GM12892 (cell line): ENCODE measurements around the gene NFATC1.

Source experiments
- POLR2A ChIP-seq: IDR thresholded peaks from 2 replicates; pipeline ENCODE4 v1.6.1; 2011; ENCODE audit warnings: low read depth, low read length, control low read depth
- POLR2AphosphoS5 ChIP-seq: IDR thresholded peaks from 2 replicates; pipeline ENCODE4 v1.6.1; 2011; ENCODE audit warnings: low read depth, low read length, control low read depth

DNA sequence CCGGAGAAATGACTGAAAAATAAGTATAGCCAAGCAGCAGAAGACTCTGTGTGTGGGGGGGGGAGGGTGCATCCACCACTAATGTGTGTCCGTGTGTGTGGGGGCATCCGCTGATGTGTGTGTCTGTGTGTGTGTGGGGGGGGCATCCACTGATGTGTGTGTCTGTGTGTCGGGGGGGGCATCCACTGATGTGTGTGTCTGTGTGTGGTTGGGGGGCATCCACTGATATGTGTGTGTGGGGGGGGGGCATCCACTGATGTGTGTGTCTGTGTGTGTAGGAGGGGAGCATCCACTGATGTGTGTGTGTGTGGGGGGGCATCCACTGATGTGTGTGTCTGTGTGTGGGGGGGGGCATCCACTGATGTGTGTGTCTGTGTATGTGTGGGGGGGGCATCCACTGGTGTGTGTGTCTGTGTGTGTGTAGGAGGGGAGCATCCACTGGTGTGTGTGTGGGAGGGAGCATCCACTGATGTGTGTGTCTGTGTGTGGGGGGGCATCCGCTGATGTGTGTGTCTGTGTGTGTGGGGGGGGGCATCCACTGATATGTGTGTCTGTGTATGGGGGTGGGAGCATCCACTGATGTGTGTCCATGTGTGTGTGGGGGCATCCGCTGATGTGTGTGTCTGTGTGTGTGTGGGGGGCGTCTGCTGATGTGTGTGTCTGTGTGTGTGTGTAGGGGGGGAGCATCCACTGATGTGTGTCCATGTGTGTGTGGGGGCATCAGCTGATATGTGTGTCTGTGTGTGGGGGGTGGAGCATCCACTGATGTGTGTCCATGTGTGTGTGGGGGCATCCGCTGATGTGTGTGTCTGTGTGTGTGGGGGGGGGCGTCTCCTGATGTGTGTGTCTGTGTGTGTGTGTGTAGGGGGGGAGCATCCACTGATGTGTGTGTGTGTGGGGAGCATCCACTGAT, 125.0 kb downstream of the NFATC1 start:
- TF ChIP-seq POLR2A (no peak), POLR2AphosphoS5 (no peak)
